SK-N-SH treated with all-trans-retinoic acid at 6 μM for 48 hours (cell line): Measurements from ENCODE around the gene PTCH1.

Experiments
- CSDC2 ChIP-seq: fragments of 250-450 bp; sonication (Bioruptor Pico); IDR thresholded peaks from 2 replicates; pipeline ENCODE4 v1.5.0; 2020; ENCODE audit warnings: mild to moderate bottlenecking, moderate library complexity
- ISL1 ChIP-seq: fragments of 250-450 bp; sonication (Bioruptor Pico); IDR thresholded peaks from 2 replicates; pipeline ENCODE4 v2.1.2; 2022; ENCODE audit warnings: mild to moderate bottlenecking, moderate library complexity
- PPARA ChIP-seq: fragments of 250-450 bp; sonication (Bioruptor Pico); IDR thresholded peaks from 2 replicates; pipeline ENCODE4 v1.5.0; 2020; ENCODE audit warnings: mild to moderate bottlenecking, borderline replicate concordance
- RARB ChIP-seq: fragments of 250-450 bp; sonication (Bioruptor Pico); IDR thresholded peaks from 2 replicates; pipeline ENCODE4 v1.8.0; 2021; ENCODE audit warnings: mild to moderate bottlenecking, moderate library complexity
- ZC3H10 ChIP-seq: fragments of 250-450 bp; sonication (Bioruptor Pico); IDR thresholded peaks from 2 replicates; pipeline ENCODE4 v1.5.1; 2021; ENCODE audit warnings: mild to moderate bottlenecking, moderate library complexity
- ZFP3 ChIP-seq: fragments of 250-450 bp; sonication (Bioruptor Pico); IDR thresholded peaks from 2 replicates; pipeline ENCODE4 v1.5.0; 2020; ENCODE audit warnings: mild to moderate bottlenecking, moderate library complexity
- ZNF565 ChIP-seq: fragments of 450-650 bp; formaldehyde crosslinking; conservative IDR thresholded peaks from 2 replicates; pipeline ENCODE4 v1.5.0; 2020; ENCODE audit warnings: low read depth, mild to moderate bottlenecking, moderate library complexity
- ZNF70 ChIP-seq: fragments of 450-650 bp; formaldehyde crosslinking; IDR thresholded peaks from 2 replicates; pipeline ENCODE4 v1.5.0; 2020; ENCODE audit warnings: mild to moderate bottlenecking, moderate library complexity
- ZNF8 ChIP-seq: fragments of 450-650 bp; formaldehyde crosslinking; IDR thresholded peaks from 2 replicates; pipeline ENCODE4 v1.5.0; 2020; ENCODE audit warnings: mild to moderate bottlenecking, moderate library complexity
- TF ChIP-seq, protein P1 (sequence below): fragments of 250-450 bp; sonication (Bioruptor Pico); IDR thresholded peaks from 2 replicates; pipeline ENCODE4 v1.8.0; 2020; ENCODE audit warnings: mild to moderate bottlenecking, moderate library complexity, borderline replicate concordance
- TF ChIP-seq, protein P2 (sequence below): fragments of 250-450 bp; sonication (Bioruptor Pico); IDR thresholded peaks from 2 replicates; pipeline ENCODE4 v1.5.1; 2020; ENCODE audit warnings: low read depth, mild to moderate bottlenecking, moderate library complexity
- TF ChIP-seq, protein P3 (sequence below): fragments of 250-450 bp; sonication (Bioruptor Pico); IDR thresholded peaks from 2 replicates; pipeline ENCODE4 v1.5.0; 2020; ENCODE audit warnings: mild to moderate bottlenecking, moderate library complexity

DNA sequence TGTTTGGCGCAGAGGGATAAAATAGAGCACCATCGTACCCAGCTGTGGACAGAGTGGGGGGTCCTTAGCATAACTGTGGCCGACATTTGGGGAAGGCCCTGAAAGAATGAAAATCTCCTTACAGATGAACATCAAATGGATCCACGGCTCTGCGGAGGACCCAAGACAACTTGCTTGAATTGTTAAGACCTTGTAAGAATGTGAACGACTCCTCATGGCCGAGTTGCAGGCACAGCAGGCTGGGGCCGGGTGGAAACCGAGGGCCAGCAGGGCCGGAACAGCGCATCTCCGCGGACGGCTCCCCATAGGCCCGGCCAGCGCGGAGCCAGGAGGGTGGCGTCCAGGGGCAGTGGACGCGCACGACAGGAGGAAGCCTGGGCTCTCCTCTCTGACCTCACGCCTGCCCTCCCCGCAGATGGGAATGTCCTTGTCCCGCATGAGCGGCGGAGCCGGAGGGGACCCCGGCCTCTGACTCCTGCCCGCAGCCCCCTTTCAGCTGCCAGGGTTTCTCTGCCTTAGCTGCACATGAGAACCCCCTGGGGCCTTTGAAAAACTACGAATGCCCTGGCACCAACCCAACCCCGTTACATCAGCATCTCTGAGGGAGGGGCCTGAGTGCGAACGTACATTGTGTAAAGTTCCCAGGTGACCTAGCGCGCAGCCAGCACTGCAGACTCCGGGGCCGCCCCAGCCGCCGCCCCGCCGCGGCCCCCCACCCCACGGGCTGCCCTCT lies 36.2 kb upstream of the PTCH1 start:
- TF ChIP-seq CSDC2 (CRISPR knock-in tag) (no peak), PPARA (CRISPR knock-in tag) (no peak), RARB (CRISPR knock-in tag) (no peak), ZNF70 (no peak), ZNF565 (no peak), ZFP3 (CRISPR knock-in tag) (no peak), ISL1 (no peak), ZNF8 (CRISPR knock-in tag) (no peak), ZC3H10 (CRISPR knock-in tag) (no peak)
- TF ChIP-seq, protein P1, sequence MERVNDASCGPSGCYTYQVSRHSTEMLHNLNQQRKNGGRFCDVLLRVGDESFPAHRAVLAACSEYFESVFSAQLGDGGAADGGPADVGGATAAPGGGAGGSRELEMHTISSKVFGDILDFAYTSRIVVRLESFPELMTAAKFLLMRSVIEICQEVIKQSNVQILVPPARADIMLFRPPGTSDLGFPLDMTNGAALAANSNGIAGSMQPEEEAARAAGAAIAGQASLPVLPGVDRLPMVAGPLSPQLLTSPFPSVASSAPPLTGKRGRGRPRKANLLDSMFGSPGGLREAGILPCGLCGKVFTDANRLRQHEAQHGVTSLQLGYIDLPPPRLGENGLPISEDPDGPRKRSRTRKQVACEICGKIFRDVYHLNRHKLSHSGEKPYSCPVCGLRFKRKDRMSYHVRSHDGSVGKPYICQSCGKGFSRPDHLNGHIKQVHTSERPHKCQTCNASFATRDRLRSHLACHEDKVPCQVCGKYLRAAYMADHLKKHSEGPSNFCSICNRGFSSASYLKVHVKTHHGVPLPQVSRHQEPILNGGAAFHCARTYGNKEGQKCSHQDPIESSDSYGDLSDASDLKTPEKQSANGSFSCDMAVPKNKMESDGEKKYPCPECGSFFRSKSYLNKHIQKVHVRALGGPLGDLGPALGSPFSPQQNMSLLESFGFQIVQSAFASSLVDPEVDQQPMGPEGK (CRISPR knock-in tag), result no peak
- TF ChIP-seq, protein P2, sequence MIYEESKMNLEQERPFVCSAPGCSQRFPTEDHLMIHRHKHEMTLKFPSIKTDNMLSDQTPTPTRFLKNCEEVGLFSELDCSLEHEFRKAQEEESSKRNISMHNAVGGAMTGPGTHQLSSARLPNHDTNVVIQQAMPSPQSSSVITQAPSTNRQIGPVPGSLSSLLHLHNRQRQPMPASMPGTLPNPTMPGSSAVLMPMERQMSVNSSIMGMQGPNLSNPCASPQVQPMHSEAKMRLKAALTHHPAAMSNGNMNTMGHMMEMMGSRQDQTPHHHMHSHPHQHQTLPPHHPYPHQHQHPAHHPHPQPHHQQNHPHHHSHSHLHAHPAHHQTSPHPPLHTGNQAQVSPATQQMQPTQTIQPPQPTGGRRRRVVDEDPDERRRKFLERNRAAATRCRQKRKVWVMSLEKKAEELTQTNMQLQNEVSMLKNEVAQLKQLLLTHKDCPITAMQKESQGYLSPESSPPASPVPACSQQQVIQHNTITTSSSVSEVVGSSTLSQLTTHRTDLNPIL (CRISPR knock-in tag), result no peak
- TF ChIP-seq, protein P3, sequence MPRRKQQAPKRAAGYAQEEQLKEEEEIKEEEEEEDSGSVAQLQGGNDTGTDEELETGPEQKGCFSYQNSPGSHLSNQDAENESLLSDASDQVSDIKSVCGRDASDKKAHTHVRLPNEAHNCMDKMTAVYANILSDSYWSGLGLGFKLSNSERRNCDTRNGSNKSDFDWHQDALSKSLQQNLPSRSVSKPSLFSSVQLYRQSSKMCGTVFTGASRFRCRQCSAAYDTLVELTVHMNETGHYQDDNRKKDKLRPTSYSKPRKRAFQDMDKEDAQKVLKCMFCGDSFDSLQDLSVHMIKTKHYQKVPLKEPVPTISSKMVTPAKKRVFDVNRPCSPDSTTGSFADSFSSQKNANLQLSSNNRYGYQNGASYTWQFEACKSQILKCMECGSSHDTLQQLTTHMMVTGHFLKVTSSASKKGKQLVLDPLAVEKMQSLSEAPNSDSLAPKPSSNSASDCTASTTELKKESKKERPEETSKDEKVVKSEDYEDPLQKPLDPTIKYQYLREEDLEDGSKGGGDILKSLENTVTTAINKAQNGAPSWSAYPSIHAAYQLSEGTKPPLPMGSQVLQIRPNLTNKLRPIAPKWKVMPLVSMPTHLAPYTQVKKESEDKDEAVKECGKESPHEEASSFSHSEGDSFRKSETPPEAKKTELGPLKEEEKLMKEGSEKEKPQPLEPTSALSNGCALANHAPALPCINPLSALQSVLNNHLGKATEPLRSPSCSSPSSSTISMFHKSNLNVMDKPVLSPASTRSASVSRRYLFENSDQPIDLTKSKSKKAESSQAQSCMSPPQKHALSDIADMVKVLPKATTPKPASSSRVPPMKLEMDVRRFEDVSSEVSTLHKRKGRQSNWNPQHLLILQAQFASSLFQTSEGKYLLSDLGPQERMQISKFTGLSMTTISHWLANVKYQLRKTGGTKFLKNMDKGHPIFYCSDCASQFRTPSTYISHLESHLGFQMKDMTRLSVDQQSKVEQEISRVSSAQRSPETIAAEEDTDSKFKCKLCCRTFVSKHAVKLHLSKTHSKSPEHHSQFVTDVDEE (CRISPR knock-in tag), result no peak
